Endothelial cell of umbilical vein (primary cell): ENCODE data around the gene SFI1. TPM values are rescaled to one million over a fixed set of nuclear protein-coding genes. Genes with fewer than 3 reads are reported as not detected.

Experiments
- BruUV-seq: library from RNA; stranded (reverse); fragments of 400-500 nt; replicated peaks from 2 replicates; lab custom pipeline; 2021; lab: Mats Ljungman, UMichigan
- CTCF ChIA-PET: fragments of 300-600, 350-600 bp; sonication (Branson Sonifier 250); formaldehyde crosslinking; loops from one replicate; lab custom pipeline; 2021; ENCODE audit warnings: antibody characterized with exemption, inconsistent platforms; lab: Charles Lee
- POLR2A ChIA-PET: fragments of 300-600, 350-600 bp; sonication (Branson Sonifier 250); formaldehyde crosslinking; loops from one replicate; lab custom pipeline; 2021; ENCODE audit warnings: antibody characterized with exemption, inconsistent platforms; lab: Charles Lee
- DNase-seq: peaks from one replicate; pipeline ENCODE4 v3.0.0-alpha.2; 2011; ENCODE audit warnings: low read depth, low spot score
- FAIRE-seq: peaks from 2 replicates; lab custom pipeline; 2011; peaks lifted over from hg19 to GRCh38; lab: Jason Lieb, UNC
- H2AFZ ChIP-seq: 2 replicates; pipeline ENCODE4 v1.6.0; 2012; ENCODE audit warnings: low read depth, low read length, control low read depth, inconsistent platforms
- H3K27ac ChIP-seq: 2 replicates; pipeline ENCODE4 v1.5.1; 2011; ENCODE audit warnings: low read depth, mild to moderate bottlenecking, control low read depth, low read length, moderate library complexity; ENCODE audit not compliant: insufficient read depth
- H3K27me3 ChIP-seq, 2 experiments: 2 replicates each; pipeline versions ENCODE4 v1.6.0 to v1.6.1; 2011; ENCODE audit warnings: low read length in 2 of 2, mixed read lengths in 1 of 2; ENCODE audit not compliant: control insufficient read depth in 2 of 2, insufficient read depth in 2 of 2
- H3K36me3 ChIP-seq, 2 experiments: 2 replicates in 1 of 2; 3 replicates in 1 of 2; pipeline ENCODE4 v1.5.1; 2011; ENCODE audit warnings: low read length in 2 of 2, mild to moderate bottlenecking in 1 of 2, moderate library complexity in 1 of 2; ENCODE audit not compliant: control insufficient read depth in 2 of 2, insufficient read depth in 2 of 2; ENCODE audit errors: extremely low read depth in 1 of 2
- H3K4me1 ChIP-seq: 3 replicates; pipeline ENCODE4 v1.5.1; 2011; ENCODE audit warnings: mild to moderate bottlenecking, low read length; ENCODE audit not compliant: control insufficient read depth, insufficient read depth; ENCODE audit errors: extremely low read depth
- H3K4me2 ChIP-seq: 2 replicates; pipeline ENCODE4 v1.6.1; 2011; ENCODE audit warnings: low read length, control low read depth, mixed read lengths; ENCODE audit not compliant: insufficient read depth
- H3K4me3 ChIP-seq, 3 experiments: fragments of 200-600 bp in 1 of 3; sonication (generic), shearing (Covaris generic) in 1 of 3; replicated peaks in 1 of 3; 2 replicates each; pipeline ENCODE4 v1.5.1; 2011 to 2016; ENCODE audit warnings: control low read depth in 3 of 3, low read length in 3 of 3, mild to moderate bottlenecking in 2 of 3, inconsistent platforms in 1 of 3, low read depth in 1 of 3, moderate library complexity in 1 of 3; ENCODE audit not compliant: insufficient read depth in 1 of 3
- H3K79me2 ChIP-seq: 2 replicates; pipeline ENCODE4 v1.6.0; 2012; ENCODE audit warnings: low read length, inconsistent platforms; ENCODE audit not compliant: control insufficient read depth, insufficient read depth
- H3K9ac ChIP-seq: replicated peaks from 2 replicates; pipeline ENCODE3; 2011; ENCODE audit warnings: low read length, control low read depth; ENCODE audit not compliant: insufficient read depth; ENCODE audit errors: extremely low read depth
- H3K9me1 ChIP-seq: replicated peaks from 3 replicates; pipeline ENCODE4 v1.6.0; 2011; ENCODE audit warnings: mild to moderate bottlenecking, low read length; ENCODE audit not compliant: control insufficient read depth, insufficient read depth; ENCODE audit errors: extremely low read depth
- H3K9me3 ChIP-seq: replicated peaks from 2 replicates; pipeline ENCODE4 v1.5.1; 2012; ENCODE audit warnings: low read length, inconsistent platforms; ENCODE audit not compliant: control insufficient read depth, insufficient read depth
- H4K20me1 ChIP-seq: replicated peaks from 2 replicates; pipeline ENCODE3; 2011; ENCODE audit warnings: mild to moderate bottlenecking, low read length; ENCODE audit not compliant: control insufficient read depth, insufficient read depth; ENCODE audit errors: extremely low read depth
- FOS ChIP-seq: IDR thresholded peaks from 2 replicates; pipeline ENCODE4 v1.6.1; 2011; ENCODE audit warnings: mild to moderate bottlenecking, low read length, moderate library complexity, borderline replicate concordance; ENCODE audit not compliant: insufficient read depth
- JUN ChIP-seq: IDR thresholded peaks from 2 replicates; pipeline ENCODE4 v1.6.1; 2011; ENCODE audit warnings: borderline replicate concordance, low read depth; ENCODE audit not compliant: insufficient read length, insufficient read depth
- MYC ChIP-seq: IDR thresholded peaks from one replicate; pipeline ENCODE4 v1.6.1; 2011; ENCODE audit warnings: mild to moderate bottlenecking, low read depth, low read length
- POLR2A ChIP-seq: IDR thresholded peaks from 2 replicates; pipeline ENCODE4 v1.6.1; 2012; ENCODE audit warnings: low read depth, mild to moderate bottlenecking, control low read depth, low read length
- POLR2AphosphoS5 ChIP-seq: IDR thresholded peaks from 2 replicates; pipeline ENCODE4 v1.6.1; 2012; ENCODE audit warnings: low read depth, mild to moderate bottlenecking, control low read depth, low read length, moderate library complexity; ENCODE audit not compliant: insufficient read depth
- dilution Hi-C: fragments of 300-500 bp; cut with MboI; formaldehyde crosslinking; loops from one replicate; pipeline ENCODE4 v1.15.0; 2019; ENCODE audit warnings: low sequenced_read_pairs; ENCODE audit not compliant: extremely low pct_ligation_motif_present
- intact Hi-C: fragments of 100-400 bp; cut with micrococcal nuclease; formaldehyde crosslinking; loops from one replicate; pipeline ENCODE4 v1.10.0; 2022
- polyA plus RNA-seq, 4 experiments: library from polyadenylated mRNA; depleted of rRNA in 3 of 4; stranded (reverse) in 3 of 4; unstranded in 1 of 4; fragments of >200 nt; gene quantifications; 2 replicates each; pipeline versions ENCODE4 v1.2.1 to v1.2.3, GENCODE V29; 2011 to 2012; ENCODE audit warnings: missing spikeins in 1 of 4
- total RNA-seq: library from RNA; stranded (reverse); gene quantifications from 2 replicates; pipeline ENCODE4 v1.2.3, GENCODE V29; 2021
- TF ChIP-seq, protein P1 (sequence below): IDR thresholded peaks from 2 replicates; pipeline ENCODE4 v1.6.1; 2011; ENCODE audit not compliant: insufficient read depth, insufficient read length
- TF ChIP-seq, protein P2 (sequence below), 2 donors: IDR thresholded peaks; 1 replicate in 1 of 2; 2 replicates in 1 of 2; pipeline ENCODE4 v1.5.1; 2011; ENCODE audit warnings: low read length in 2 of 2, mild to moderate bottlenecking in 2 of 2, moderate library complexity in 2 of 2, control low read depth in 1 of 2, inconsistent platforms in 1 of 2, low read depth in 1 of 2; ENCODE audit not compliant: insufficient read depth in 1 of 2; ENCODE audit errors: extremely low read depth in 1 of 2

Gene SFI1
- total and polyA plus RNA-seq, 2 donors (not counting 3 experiments of a cell fraction or from before 2014, with no cell fraction given) = 12.5 to 46.4 TPM

DNA sequence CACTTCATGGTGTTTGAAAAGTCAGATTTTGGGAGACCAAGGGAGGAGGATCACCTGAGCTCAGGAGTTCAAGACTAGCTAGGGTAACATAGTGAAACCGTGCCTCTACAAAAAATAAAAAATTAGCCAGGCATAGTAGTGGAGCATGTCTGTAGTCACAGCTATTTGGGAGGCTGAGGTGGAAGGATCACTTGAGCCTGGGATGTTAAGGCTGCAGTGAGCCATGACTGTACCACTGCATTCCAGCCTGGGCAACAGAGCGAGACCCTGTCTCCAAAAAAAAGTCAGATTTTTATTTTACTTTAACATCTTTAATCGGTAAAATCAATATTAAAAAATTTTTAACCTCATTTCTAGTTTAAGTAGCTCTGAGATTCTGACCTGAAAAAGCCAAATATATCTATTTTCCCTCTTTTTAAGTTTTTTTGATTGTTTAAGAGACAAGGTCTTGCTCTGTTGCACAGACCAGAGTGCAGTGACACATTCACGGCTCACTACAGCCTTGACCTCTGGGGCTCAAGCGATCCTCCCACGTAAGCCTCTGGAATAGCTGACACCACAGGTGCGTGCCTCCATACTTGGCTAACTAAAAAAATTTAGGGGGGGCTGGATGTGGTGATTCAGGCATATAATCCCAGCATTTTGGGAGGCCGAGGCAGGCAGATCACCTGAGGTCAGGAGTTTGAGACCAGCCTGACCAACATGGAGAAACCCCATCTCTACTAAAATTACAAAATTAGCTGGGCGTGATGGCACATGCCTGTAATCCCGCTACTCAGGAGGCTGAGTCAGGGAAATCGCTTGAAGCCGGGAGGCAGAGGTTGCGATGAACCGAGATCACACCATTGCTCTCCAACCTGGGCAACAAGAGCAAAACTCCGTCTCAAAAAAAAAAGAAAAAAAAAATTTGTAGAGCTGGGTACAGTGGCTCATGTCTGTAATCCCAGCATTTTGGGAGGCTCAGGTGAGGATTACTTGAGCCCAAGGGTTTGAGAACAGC is 48.4 kb downstream of the SFI1 start:
- no peak for FAIRE-seq
- intact Hi-C loops = no loop called here
- Histone ChIP-seq H3K4me1 (no peaks in the 10 kb centered on the region), H4K20me1 (no peaks in the 10 kb centered on the region), H3K79me2 (no peaks in the 10 kb centered on the region), H3K27ac (no peak overlapping the region), H3K4me3 (no peak overlapping the region), H2AFZ (no peak overlapping the region), H3K4me2 (no peak overlapping the region), H3K9me1 (no peaks in the 10 kb centered on the region), H3K9ac (no peak overlapping the region), H3K27me3 (no peaks in the 10 kb centered on the region), H3K9me3 (no peaks in the 10 kb centered on the region), H3K36me3 (no peaks in the 10 kb centered on the region)
- no TSS peak for BruUV-seq
- no peak for TF ChIP-seq POLR2A
- no peak for TF ChIP-seq POLR2AphosphoS5
- TF ChIP-seq, protein P1, sequence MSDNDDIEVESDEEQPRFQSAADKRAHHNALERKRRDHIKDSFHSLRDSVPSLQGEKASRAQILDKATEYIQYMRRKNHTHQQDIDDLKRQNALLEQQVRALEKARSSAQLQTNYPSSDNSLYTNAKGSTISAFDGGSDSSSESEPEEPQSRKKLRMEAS = no peak
- no peak for TF ChIP-seq JUN
- no peak for TF ChIP-seq MYC
- no peak for TF ChIP-seq FOS
- TF ChIP-seq, protein P2, sequence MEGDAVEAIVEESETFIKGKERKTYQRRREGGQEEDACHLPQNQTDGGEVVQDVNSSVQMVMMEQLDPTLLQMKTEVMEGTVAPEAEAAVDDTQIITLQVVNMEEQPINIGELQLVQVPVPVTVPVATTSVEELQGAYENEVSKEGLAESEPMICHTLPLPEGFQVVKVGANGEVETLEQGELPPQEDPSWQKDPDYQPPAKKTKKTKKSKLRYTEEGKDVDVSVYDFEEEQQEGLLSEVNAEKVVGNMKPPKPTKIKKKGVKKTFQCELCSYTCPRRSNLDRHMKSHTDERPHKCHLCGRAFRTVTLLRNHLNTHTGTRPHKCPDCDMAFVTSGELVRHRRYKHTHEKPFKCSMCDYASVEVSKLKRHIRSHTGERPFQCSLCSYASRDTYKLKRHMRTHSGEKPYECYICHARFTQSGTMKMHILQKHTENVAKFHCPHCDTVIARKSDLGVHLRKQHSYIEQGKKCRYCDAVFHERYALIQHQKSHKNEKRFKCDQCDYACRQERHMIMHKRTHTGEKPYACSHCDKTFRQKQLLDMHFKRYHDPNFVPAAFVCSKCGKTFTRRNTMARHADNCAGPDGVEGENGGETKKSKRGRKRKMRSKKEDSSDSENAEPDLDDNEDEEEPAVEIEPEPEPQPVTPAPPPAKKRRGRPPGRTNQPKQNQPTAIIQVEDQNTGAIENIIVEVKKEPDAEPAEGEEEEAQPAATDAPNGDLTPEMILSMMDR (IDR thresholded peaks at IDR 0.05; ENCODE audit: extremely low read depth in 1 of 2, insufficient read depth in 1 of 2, low read depth in 1 of 2, low read length in 2 of 2) = no peak
- POLR2A ChIA-PET = interaction anchor here (0.6 kb wide), 1 partner anchor 253 kb away, joined by 6 read pairs; no protein-coding TSS in a partner anchor
- dilution Hi-C loops = no loop called here
- CTCF ChIA-PET = interaction anchor here (0.7 to 3.7 kb wide), 5 partner anchors 10 to 93 kb away, joined by 3 to 25 read pairs (median 4); no protein-coding TSS in a partner anchor
- DNase-seq = no peak
